G401.6 (cell line): ENCODE results near the gene TBKBP1.

Source experiments
- FAIRE-seq: peaks from 2 replicates; lab custom pipeline; 2012; peaks lifted over from hg19 to GRCh38; lab: Jason Lieb, UNC

The TBKBP1 gene

GRCh38 chr17:47714773-47715396 lies 20.9 kb downstream of the TBKBP1 start:
- FAIRE-seq: no peak

DNA sequence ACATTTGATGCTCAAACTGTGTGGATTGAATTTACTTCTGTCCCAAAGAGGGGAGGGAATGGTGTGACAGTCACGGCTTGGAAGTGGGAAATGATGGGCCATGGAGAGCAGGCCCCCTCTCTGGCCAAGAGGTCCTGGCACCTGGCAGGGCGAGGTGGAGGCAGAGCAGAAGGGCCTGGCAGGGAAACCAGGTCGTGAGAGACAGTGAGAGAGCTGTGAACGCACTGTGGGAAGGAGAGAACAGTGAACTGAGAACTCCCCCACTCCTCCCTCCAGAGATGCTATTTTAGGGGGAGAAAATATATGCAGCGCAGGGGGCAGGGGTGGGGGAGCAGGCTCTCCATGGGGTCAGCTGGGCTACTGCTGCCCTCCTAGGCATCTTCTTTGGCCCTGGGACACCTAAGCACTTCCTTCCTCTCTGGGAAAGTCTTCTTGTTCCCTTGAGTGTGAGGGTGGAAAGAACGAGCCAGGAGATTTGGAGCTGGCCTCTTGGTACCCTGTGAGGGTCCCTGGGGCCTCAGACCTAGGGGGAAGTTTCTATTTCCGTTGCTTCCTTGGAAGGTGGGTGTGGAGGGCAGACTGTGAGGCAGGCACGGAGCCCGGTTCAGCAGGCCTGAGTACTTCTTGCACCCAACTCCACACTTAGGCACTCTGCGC lies 21.8 kb downstream of the TBKBP1 start:
- no peak for FAIRE-seq

DNA sequence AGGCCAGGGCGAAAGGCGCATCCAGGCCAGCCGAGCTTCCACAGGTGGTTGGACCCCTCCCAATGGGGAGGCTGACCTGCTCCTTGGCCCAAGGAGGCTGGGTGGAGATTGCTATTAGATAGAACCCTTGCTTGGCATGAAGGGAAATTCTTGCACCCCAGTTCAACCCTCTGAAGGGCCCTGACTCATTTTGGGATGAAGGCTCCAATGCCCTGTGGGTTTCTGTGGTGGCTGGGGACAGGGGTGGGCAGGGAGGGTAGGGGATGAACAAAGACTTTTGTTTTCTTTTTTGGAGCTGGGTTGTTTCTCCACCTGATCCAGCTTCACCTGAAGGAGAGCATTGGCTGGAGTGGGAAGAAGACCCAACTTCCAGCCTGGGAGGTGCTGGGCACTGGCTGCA lies 22.4 kb downstream of the TBKBP1 start:
- no peak for FAIRE-seq

GRCh38 chr17:47717261-47717697 lies 23.3 kb downstream of the TBKBP1 start:
- no peak for FAIRE-seq

DNA sequence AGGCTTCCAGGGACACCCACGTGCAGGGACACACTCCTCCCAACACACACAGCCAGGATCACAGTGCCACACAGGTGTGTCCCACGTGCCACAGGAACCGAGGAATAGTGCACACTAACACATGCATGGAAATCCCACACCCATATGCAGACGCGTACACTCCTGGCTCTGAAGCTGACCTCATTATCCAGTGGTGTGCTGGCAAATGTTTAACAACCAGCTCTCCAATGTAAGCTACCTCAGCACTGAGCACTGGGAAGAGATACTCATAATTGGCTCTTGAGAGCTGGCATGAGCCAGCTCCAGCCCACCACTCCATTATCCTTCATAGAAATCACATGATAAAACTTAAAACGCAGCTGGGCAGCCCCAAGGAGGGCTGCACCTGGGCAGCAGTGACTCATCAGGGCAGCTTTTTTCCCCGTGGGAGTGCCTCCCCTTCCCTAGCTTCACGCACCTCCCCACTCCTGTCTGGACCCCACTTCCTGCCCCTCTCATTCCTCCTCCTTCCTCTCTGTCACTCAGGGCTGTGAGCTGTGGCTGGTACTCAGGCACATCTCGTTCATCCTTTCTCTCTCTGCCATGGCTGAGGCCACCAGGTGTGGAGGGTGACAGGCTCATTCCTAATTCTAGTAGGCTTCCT lies 24.1 kb downstream of the TBKBP1 start:
- FAIRE-seq: no peak

DNA sequence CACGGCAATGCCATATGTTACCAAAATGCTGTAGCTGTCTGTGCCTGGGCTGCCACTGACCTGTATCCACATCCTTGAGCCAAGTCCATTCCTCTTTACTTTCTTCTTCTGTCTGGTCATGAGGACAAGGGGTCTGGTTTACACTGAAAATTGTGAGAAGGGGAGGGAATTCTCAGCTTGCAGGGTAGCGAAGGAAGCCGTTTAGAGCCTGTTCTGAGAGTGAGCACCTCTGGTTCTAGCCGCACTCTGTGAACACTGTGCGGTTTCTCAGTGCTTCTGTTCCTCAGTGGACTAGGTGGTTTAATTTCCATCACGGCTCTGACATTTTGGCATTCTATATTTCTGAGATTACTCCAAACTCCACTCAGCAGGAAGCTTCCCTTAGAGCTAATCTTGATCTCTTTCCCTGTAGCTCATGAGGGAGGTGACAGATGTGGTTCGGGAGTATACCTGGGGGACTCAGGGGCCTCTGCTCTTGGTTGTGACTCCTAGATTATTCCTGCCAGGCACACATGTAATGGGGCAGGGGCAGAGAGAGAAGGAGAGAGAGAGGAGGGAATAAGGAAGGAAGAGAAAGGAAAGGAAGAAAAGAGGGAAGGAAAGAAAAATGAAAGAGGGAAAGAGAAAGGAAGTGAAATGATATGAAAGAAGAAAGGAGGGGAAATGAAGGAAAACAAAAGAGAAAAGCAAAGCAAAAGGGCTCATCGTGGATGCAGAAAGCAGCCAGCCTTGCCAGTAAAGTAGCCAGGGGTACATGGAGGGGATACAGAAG lies 24.9 kb downstream of the TBKBP1 start:
- FAIRE-seq: no peak

DNA sequence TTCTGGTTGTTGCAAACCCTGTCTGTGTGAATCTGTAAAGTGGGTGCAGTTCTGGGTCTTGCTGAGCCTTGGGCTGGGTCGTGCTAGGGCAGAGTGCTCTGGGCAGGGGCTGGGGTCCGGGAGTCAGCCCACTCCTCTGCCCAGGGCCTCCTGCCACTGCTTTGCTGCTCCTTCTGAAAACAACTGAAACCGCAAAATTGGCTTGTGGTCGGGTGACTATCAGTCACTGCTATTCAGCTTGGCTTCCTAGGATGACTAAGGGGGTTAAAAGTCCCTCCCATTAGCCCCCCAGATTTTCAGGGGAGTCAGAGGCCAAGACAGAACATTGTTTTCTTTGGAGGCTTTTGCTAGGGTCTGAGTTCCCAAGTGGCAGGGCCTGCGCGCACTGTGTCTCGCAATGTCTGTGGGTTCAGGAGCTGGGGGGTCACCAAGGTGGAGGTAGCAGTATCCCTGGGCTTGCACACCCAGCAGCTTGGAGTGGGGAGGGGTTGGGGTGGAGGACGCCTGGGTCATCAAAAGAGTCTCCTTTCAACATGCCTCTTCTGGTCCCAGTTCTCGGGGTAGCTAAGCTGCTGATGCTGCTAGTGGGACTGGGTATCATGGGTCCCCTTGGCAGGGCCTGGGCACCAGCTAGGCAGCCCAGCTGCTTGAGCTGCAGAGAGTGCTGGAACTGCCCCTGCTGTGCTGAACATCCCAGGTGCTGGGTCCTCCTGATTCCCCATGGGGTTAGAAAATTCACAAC lies 25.6 kb downstream of the TBKBP1 start:
- no peak for FAIRE-seq

- FAIRE-seq: no peak
Measured at GRCh38 chr17:47720196-47720595, 26.2 kb downstream of the TBKBP1 start.

GRCh38 chr17:47720754-47721533 lies 27.0 kb downstream of the TBKBP1 start:
- no peak for FAIRE-seq

DNA sequence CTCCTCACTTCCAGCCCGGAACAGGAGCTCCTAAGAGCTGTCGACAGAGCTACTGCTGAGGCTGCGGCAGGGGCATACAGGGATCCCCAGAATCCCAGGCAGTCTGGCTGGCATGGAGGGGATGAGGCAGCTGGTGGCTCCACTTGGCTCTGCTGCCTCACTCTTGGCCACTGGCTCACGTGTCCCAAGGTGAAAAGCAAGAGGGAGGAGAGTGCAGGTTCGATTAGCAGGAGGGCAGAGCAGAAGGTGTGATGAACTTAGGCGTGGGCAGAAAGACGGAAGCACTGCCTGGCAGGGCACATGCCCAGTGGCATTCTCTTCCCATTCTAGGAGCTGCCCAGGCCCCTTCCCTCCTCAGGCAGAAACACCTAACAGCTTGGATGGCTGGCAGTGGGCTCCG lies 27.8 kb downstream of the TBKBP1 start:
- FAIRE-seq: no peak

GRCh38 chr17:47724705-47725104 lies 30.7 kb downstream of the TBKBP1 start:
- FAIRE-seq: no peak

DNA sequence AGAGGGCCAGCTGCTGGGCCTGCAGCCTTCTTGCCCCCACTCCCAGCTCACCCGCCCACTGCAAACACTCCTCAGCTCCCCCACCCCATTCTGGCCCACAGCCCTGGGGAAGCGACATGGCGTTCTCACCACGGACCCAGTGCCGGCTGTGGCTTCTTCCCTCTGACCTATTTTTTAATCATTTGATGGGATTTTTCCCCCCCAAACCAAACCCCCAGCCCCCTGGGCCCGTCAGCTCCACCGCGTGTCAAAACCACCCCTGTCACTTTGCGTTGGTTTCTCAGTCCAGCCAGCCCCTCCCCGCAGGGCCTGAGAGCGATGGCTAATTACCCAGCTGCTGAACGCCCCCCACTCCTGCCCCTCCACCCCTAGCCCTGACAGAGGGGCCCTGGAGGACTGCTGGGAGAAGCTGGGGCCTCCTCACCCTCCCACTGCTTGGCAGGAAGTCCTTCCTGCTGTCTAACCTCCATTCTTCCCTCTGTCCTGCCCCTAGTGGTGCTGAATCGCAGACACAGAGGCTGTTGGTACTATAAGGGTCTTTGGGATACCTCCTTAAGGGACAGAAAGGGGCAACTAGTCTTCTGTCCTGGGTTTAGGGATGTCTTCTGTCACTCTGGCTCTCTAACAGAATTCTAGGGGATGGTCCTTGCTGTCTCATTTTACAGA lies 31.6 kb downstream of the TBKBP1 start:
- FAIRE-seq: no peak

GRCh38 chr17:47726796-47727703 lies 33.1 kb downstream of the TBKBP1 start:
- no peak for FAIRE-seq

DNA sequence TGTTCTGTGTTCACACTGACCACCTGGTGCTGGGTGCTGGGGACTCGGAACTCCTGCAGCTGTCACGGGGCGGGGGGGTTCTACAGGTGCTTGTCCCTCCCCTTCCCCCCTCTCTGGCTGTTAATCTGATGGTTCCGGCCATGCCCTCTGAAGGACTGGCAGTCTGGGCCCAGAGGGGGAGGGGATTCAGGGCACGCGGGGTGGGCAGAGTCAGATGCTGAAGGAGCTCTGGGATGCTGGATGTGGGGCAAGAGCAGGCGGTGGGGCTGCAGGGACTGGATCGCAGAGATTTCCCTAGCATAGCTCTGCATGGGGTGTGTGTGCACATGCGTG lies 33.7 kb downstream of the TBKBP1 start:
- FAIRE-seq: no peak

DNA sequence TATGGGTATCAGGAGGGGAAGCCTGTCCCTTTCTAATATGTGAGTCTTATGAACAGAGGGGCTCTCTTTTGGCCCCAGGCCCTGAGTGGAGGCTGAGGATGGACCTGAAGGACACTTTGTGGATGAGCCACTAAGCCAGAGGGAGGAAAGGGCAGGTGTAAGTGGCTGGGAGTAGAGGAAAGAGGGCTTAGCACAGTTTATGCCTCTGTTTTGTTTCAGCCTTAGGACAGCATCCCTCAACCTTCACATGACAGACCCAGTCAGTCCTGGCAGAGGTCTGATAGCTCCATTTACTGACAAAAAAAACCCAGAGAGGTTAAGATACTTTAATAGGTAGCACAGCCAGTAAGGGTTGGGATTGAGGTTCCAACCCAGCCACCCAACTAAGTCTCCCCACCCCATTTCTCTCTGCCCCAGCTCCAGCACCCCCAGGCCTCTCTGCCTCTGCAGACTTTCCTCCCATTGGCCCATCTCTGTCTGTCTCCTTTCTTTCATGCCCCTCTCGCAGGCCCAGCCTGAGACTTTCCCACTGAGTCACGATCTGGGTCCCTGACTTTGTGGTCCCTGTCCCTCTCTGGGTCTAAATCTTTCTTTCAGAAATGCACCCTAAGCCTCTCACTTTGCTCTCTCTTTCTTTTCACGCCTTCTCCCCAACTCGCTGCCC lies 34.4 kb downstream of the TBKBP1 start:
- FAIRE-seq: no peak

DNA sequence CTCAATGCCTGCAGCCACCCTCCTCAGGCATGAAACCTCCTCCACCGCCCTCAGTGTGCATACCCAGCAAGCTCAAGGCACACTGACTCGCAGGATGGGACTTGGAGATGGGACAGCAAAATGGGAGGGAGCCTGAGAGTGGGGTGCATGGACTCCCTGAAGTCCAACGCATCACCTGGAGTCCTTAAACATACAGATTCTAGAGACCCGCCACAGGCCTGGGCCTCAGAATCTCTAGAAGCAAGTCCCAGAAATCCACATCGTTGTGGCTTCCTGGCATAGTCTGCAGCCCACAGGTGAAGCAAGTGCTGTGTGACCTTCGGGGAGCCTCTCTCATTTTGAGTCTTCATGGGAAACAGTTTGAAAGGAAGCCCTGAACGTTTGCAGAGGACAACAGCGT lies 35.5 kb downstream of the TBKBP1 start:
- no peak for FAIRE-seq

DNA sequence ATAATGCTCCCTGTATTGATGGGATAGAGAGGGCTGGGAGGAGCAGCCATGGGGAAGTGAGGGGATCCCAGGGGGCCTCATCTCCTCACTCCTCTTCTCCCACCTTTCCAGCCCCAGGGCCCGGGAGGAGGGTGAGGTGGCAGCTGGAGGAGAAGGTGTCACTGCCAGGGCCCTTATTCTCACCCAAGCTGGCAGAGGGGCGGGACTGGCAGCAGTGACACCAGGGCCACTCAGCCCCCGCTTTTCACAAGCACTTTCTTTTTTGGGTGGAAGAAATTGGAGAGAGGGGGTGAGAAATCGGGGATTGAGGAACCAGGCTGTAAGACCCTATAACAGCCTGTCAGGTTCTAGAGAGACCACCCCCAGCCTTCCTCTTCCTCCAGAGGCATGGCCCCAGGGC lies 36.7 kb downstream of the TBKBP1 start:
- no peak for FAIRE-seq

- FAIRE-seq: no peak
Measured at GRCh38 chr17:47731396-47731795, 37.4 kb downstream of the TBKBP1 start.

DNA sequence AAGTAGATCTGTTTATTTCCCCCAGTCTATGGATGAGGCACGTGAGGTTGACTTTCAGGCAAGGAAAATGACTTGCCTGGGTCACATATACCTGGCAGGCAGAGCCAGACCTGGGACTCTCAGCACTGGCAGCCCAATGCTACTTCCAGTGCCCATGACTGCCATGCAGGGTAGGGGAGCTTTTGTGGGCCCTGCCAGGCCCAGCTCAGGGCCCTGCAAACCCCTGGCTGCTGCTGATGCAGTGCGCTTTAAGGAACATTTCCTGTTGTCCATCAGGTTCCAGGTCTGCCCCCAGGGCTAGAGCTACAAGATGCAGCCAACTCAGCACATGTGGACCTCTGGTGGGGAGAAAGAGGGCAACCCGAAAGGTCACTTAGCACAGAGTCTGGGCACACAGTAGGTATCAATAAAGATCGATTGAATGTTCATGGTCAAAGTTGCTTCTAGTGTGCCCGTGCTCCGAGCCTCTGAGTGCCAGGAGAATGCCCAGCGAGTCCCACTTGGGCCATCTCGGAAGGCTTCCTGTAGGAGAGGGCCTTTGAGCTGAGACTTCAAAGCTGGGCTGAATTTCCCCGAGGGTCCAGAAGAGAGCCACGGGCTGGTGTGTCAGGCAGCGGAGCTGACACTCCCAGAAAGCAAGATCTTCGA lies 38.6 kb downstream of the TBKBP1 start:
- no peak for FAIRE-seq
